CD4-positive, CD25-positive, alpha-beta regulatory T cell (primary cell): ENCODE results near the gene PNMA8B. TPM values are rescaled to one million over a fixed set of nuclear protein-coding genes. Genes with fewer than 3 reads are reported as not detected.
"Not testable (repeated sequence)": the region's sequence is repeated elsewhere in the genome, so short reads cannot be mapped to it uniquely, and the experiment has no call there.

Experiments
- ATAC-seq, 2 donors: fragments of 150-1000 bp; cut with Tn5 transposase; one replicate each; pipeline ENCODE4 v1.10.0; 2021; ENCODE audit warnings: low read depth in 2 of 2, moderate number of reproducible peaks in 2 of 2, moderate library complexity in 1 of 2
- DNase-seq, 3 donors: peaks; one replicate each; pipeline versions ENCODE4 v3.0.0 to v3.0.0-alpha.2; 2012 to 2022; ENCODE audit warnings: mixed read lengths in 1 of 3
- H3K27ac ChIP-seq: one replicate; pipeline ENCODE4 v1.7.0; 2013; ENCODE audit warnings: mild to moderate bottlenecking, low read length; ENCODE audit not compliant: insufficient read depth, poor library complexity, severe bottlenecking
- H3K27me3 ChIP-seq: one replicate; pipeline ENCODE4 v1.7.0; 2013; ENCODE audit warnings: low read length; ENCODE audit not compliant: control insufficient read depth, insufficient read depth
- H3K36me3 ChIP-seq: one replicate; pipeline ENCODE4 v1.7.0; 2013; ENCODE audit warnings: mild to moderate bottlenecking, low read length, moderate library complexity; ENCODE audit not compliant: control insufficient read depth, insufficient read depth
- H3K4me1 ChIP-seq: 2 replicates; pipeline ENCODE4 v1.7.0; 2013; ENCODE audit warnings: mild to moderate bottlenecking, low read length; ENCODE audit not compliant: insufficient read depth, control insufficient read depth, poor library complexity, severe bottlenecking
- H3K4me3 ChIP-seq: one replicate; pipeline ENCODE4 v1.7.0; 2013; ENCODE audit warnings: low read depth, mild to moderate bottlenecking, low read length, moderate library complexity
- H3K9me3 ChIP-seq, 2 experiments: 1 replicate in 1 of 2; 2 replicates in 1 of 2; pipeline ENCODE4 v1.7.0; 2013; ENCODE audit warnings: low read length in 2 of 2, mild to moderate bottlenecking in 1 of 2, moderate library complexity in 1 of 2; ENCODE audit not compliant: control insufficient read depth in 2 of 2
- H3K27ac Mint-ChIP-seq, 3 donors: one replicate each; pipeline ENCODE4 v1.8.0; 2020 to 2022; ENCODE audit warnings: mild to moderate bottlenecking in 3 of 3, mixed read lengths in 3 of 3, moderate library complexity in 2 of 3
- H3K27me3 Mint-ChIP-seq: one replicate; pipeline ENCODE4 v1.8.0; 2022; ENCODE audit warnings: mild to moderate bottlenecking, mixed read lengths
- H3K36me3 Mint-ChIP-seq: one replicate; pipeline ENCODE4 v1.8.0; 2020; ENCODE audit warnings: mixed read lengths
- H3K4me1 Mint-ChIP-seq, 4 donors: one replicate each; pipeline ENCODE4 v1.8.0; 2020 to 2022; ENCODE audit warnings: mixed read lengths in 4 of 4, mild to moderate bottlenecking in 1 of 4
- H3K4me3 Mint-ChIP-seq, 4 donors: one replicate each; pipeline ENCODE4 v1.8.0; 2020 to 2022; ENCODE audit warnings: mild to moderate bottlenecking in 4 of 4, mixed read lengths in 4 of 4, moderate library complexity in 3 of 4
- H3K9me3 Mint-ChIP-seq, 7 donors: one replicate each; pipeline ENCODE4 v1.8.0; 2020 to 2022; ENCODE audit warnings: mixed read lengths in 7 of 7, mild to moderate bottlenecking in 3 of 7, moderate library complexity in 2 of 7
- polyA plus RNA-seq, 4 donors: library from polyadenylated mRNA; unstranded; fragments of 300-500 nt; fragmentation: Illumina TruSeq; gene quantifications; one replicate each; pipeline ENCODE4 v1.2.3, GENCODE V29; 2021
- total RNA-seq: library from RNA; stranded (reverse); gene quantifications from one replicate; pipeline ENCODE4 v1.2.3, GENCODE V29; 2022

Gene PNMA8B
- total and polyA plus RNA-seq, 5 donors from 2014 or later: 0.57 to 0.80 (median 0.62) TPM; not detected in 2

- H3K27me3 Mint-ChIP-seq: peaks cover 46% of the 10 kb centered on the region
- peaks cover 10% of the 10 kb centered on the region for H3K27me3 ChIP-seq
- H3K36me3 Mint-ChIP-seq: no peaks in the 10 kb centered on the region
- ATAC-seq: no peak
- H3K4me1 ChIP-seq: no peaks in the 10 kb centered on the region
- H3K27ac ChIP-seq: no peak overlapping the region
- no peak overlapping the region for H3K27ac Mint-ChIP-seq
- H3K9me3 Mint-ChIP-seq: peaks cover 0 to 4% (median 0%) of the 10 kb centered on the region in 7 donors
- no peaks in the 10 kb centered on the region for H3K9me3 ChIP-seq
- no peak for DNase-seq
- H3K4me3 Mint-ChIP-seq: no peak overlapping the region
- no peak overlapping the region for H3K4me3 ChIP-seq
- H3K4me1 Mint-ChIP-seq: peaks cover 0 to 2% (median 0%) of the 10 kb centered on the region in 4 donors
- no peaks in the 10 kb centered on the region for H3K36me3 ChIP-seq
Observed at GRCh38 chr19:46508206-46508605, 12.5 kb upstream of the PNMA8B start.

GRCh38 chr19:46503848-46504453 is 8.3 kb upstream of the PNMA8B start:
- Histone ChIP-seq H3K9me3 (no peaks in the 10 kb centered on the region), H3K4me1 (no peaks in the 10 kb centered on the region), H3K36me3 (no peaks in the 10 kb centered on the region), H3K27ac (no peak overlapping the region), H3K4me3 (no peak overlapping the region), H3K27me3 (no peaks in the 10 kb centered on the region)
- DNase-seq: no peak
- Mint-ChIP-seq H3K4me1 (peaks cover 0 to 3% (median under 1%) of the 10 kb centered on the region in 4 donors), H3K9me3 (no peaks in the 10 kb centered on the region), H3K4me3 (no peak overlapping the region), H3K27me3 (peaks cover 48% of the 10 kb centered on the region), H3K36me3 (no peaks in the 10 kb centered on the region), H3K27ac (no peak overlapping the region)
- no peak for ATAC-seq

- H3K27ac ChIP-seq: no peak overlapping the region
- ATAC-seq (no peak), DNase-seq (no peak)
- no peaks in the 10 kb centered on the region for H3K9me3 ChIP-seq
- H3K4me3 ChIP-seq: no peak overlapping the region
- H3K9me3 Mint-ChIP-seq: no peaks in the 10 kb centered on the region
- H3K27me3 ChIP-seq: no peaks in the 10 kb centered on the region
- no peaks in the 10 kb centered on the region for H3K36me3 ChIP-seq
- no peaks in the 10 kb centered on the region for H3K36me3 Mint-ChIP-seq
- no peaks in the 10 kb centered on the region for H3K4me1 ChIP-seq
- H3K4me3 Mint-ChIP-seq: no peak overlapping the region
- H3K27ac Mint-ChIP-seq: no peak overlapping the region
- peaks cover 50% of the 10 kb centered on the region for H3K27me3 Mint-ChIP-seq
- peaks cover 0 to 4% (median 2%) of the 10 kb centered on the region in 4 donors for H3K4me1 Mint-ChIP-seq
Observed at GRCh38 chr19:46502891-46503290, 7.2 kb upstream of the PNMA8B start.

GRCh38 chr19:46499692-46500091 is 4.0 kb upstream of the PNMA8B start:
- Histone ChIP-seq H3K9me3 (no peaks in the 10 kb centered on the region), H3K27me3 (no peaks in the 10 kb centered on the region), H3K36me3 (no peaks in the 10 kb centered on the region), H3K27ac (no peak overlapping the region), H3K4me1 (peaks cover 9% of the 10 kb centered on the region), H3K4me3 (no peak overlapping the region)
- ATAC-seq (no peak), DNase-seq (no peak)
- Mint-ChIP-seq H3K4me3 (peak overlapping the region in 1 of 4 donors; percentile 51), H3K9me3 (no peaks in the 10 kb centered on the region), H3K27ac (peak overlapping the region in 1 of 3 donors; percentile 80), H3K27me3 (peaks cover 41% of the 10 kb centered on the region), H3K36me3 (no peaks in the 10 kb centered on the region), H3K4me1 (peaks cover 0 to 9% (median 2%) of the 10 kb centered on the region in 4 donors)

- ATAC-seq: no peak
- H3K4me1 Mint-ChIP-seq: peaks cover 0 to 20% (median 1%) of the 10 kb centered on the region in 4 donors
- H3K27me3 Mint-ChIP-seq: peaks cover 43% of the 10 kb centered on the region
- Histone ChIP-seq H3K4me1 (peaks cover 26% of the 10 kb centered on the region), H3K27ac (no peak overlapping the region), H3K36me3 (no peaks in the 10 kb centered on the region), H3K9me3 (no peaks in the 10 kb centered on the region), H3K27me3 (no peaks in the 10 kb centered on the region), H3K4me3 (no peak overlapping the region)
- peak overlapping the region in 1 of 3 donors; percentile 79 for H3K27ac Mint-ChIP-seq
- DNase-seq: no peak
- H3K9me3 Mint-ChIP-seq: no peaks in the 10 kb centered on the region
- H3K36me3 Mint-ChIP-seq: no peaks in the 10 kb centered on the region
- H3K4me3 Mint-ChIP-seq: peak overlapping the region in 1 of 4 donors; percentile 44
Observed at GRCh38 chr19:46497773-46498172, 2.1 kb upstream of the PNMA8B start.

DNA sequence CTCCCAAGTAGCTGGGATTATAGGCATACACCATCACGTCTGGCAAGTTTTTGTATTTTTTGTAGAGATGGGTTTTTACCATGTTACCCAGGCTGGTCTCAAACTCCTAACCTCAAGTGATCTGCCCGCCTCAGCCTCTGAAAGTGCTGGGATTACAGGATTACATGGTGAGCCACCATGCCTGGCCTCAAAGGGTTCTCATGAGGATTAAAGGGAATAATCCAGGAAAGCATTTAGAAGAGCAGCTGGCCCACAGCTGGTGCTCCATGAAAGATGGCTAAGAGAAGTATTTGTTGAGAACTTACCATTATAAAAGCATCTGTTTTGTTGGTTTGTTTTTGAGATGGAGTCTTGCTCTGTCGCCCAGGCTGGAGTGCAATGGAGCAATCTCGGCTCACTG is 1.2 kb upstream of the PNMA8B start:
- Mint-ChIP-seq H3K27me3 (peaks cover 51% of the 10 kb centered on the region), H3K4me1 (peaks cover 0 to 23% (median 1%) of the 10 kb centered on the region in 4 donors), H3K4me3 (peak overlapping the region in 1 of 4 donors; percentile 8)
- not testable (repeated sequence) for H3K36me3 ChIP-seq, ATAC-seq, H3K27ac ChIP-seq, H3K27me3 ChIP-seq, H3K9me3 Mint-ChIP-seq, H3K4me3 ChIP-seq, H3K9me3 ChIP-seq, DNase-seq, H3K27ac Mint-ChIP-seq, H3K36me3 Mint-ChIP-seq
- H3K4me1 ChIP-seq: peaks cover 27% of the 10 kb centered on the region

GRCh38 chr19:46496304-46496703 is 637 bp upstream of the PNMA8B start:
- peaks cover 4% of the 10 kb centered on the region for H3K27me3 ChIP-seq
- H3K4me1 Mint-ChIP-seq: peaks cover 0 to 24% (median 1%) of the 10 kb centered on the region in 4 donors
- H3K27me3 Mint-ChIP-seq: peaks cover 57% of the 10 kb centered on the region
- H3K27ac Mint-ChIP-seq: no peak overlapping the region
- no peaks in the 10 kb centered on the region for H3K9me3 ChIP-seq
- no peaks in the 10 kb centered on the region for H3K36me3 Mint-ChIP-seq
- H3K4me3 ChIP-seq: no peak overlapping the region
- peaks cover 0 to 2% (median 0%) of the 10 kb centered on the region in 7 donors for H3K9me3 Mint-ChIP-seq
- no peak for DNase-seq
- no peak overlapping the region for H3K4me3 Mint-ChIP-seq
- no peaks in the 10 kb centered on the region for H3K36me3 ChIP-seq
- H3K27ac ChIP-seq: no peak overlapping the region
- H3K4me1 ChIP-seq: peaks cover 27% of the 10 kb centered on the region
- no peak for ATAC-seq
